ENCODE measurements around the gene TP53I11.

DNA sequence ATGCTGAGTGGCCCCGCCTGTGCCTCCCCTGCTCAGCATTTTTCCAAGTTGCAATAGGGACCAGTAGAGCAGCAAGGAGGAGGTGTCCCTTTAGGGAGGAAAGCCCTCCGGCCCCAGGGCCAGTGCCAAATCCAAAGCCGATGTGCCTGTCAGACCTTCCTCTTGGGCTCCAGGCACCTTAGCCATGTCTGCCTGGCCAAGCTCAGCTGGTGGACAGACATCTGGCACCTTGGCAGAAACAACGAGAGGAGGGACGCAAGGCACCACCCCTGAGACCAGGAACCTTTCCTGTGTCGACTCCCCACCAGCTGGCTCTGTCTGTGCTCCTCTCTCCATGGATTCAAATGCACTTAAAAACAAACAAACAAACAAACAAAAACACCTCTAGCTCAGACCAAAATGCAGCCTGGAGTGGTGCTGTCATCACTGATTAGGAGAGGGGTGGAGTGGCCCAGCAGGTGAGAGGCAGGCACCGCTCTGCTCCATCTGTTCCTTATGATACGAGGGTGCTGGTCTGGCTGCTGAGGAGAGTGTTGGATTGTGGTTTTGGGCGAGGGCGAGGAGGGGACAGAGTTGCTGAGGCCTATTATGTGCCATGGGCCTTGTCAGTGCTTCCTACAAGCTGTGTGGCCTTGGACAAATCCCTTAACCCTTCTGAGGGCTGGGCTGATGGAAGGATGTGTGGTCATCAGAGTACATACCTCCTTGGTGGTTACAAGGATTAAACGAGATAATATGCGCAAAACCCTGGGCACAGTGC, 46.2 kb downstream of the TP53I11 start:
- TF ChIP-seq CTCF (IDR thresholded peaks at IDR 0.05): no peak
- TF ChIP-seq POLR2A (IDR thresholded peaks at IDR 0.05): no peak
- TF ChIP-seq EP300 (IDR thresholded peaks at IDR 0.05): no peak
- no peak for TF ChIP-seq POLR2AphosphoS5 (IDR thresholded peaks at IDR 0.05)

Data from gastroesophageal sphincter (tissue), 3 donors.